Neural crest cell (in vitro differentiated cells): ENCODE results near the gene ZXDC. TPM values are rescaled to one million over a fixed set of nuclear protein-coding genes. Genes with fewer than 3 reads are reported as not detected.

Experiments
- DNase-seq: peaks from one replicate; pipeline ENCODE4 v3.0.0; 2021; ENCODE audit warnings: low read depth, mixed read lengths, low spot score
- H3K27ac Mint-ChIP-seq: one replicate; pipeline ENCODE4 v1.8.0; 2021; ENCODE audit warnings: mild to moderate bottlenecking, mixed read lengths; ENCODE audit not compliant: unreplicated experiment
- H3K27me3 Mint-ChIP-seq: 2 replicates; pipeline ENCODE4 v1.8.0; 2021; ENCODE audit warnings: low read depth, mild to moderate bottlenecking, mixed read lengths
- H3K36me3 Mint-ChIP-seq: 2 replicates; pipeline ENCODE4 v1.8.0; 2021; ENCODE audit warnings: low read depth, mild to moderate bottlenecking, mixed read lengths
- H3K4me1 Mint-ChIP-seq: 2 replicates; pipeline ENCODE4 v1.8.0; 2021; ENCODE audit warnings: mixed read lengths
- H3K4me3 Mint-ChIP-seq: one replicate; pipeline ENCODE4 v1.8.0; 2021; ENCODE audit warnings: mild to moderate bottlenecking, mixed read lengths
- H3K9me3 Mint-ChIP-seq: 2 replicates; pipeline ENCODE4 v1.8.0; 2021; ENCODE audit warnings: mixed read lengths
- CTCF ChIP-seq: fragments of 200-600 bp; sonication (generic); conservative IDR thresholded peaks from 2 replicates; pipeline ENCODE4 v1.5.0; 2021; ENCODE audit warnings: antibody characterized with exemption, mild to moderate bottlenecking
- total RNA-seq: library from RNA; stranded (reverse); gene quantifications from 2 replicates; pipeline ENCODE4 v1.2.1, GENCODE V29; 2021

ZXDC gene
- total RNA-seq, 1 donor from 2014 or later, result 34.3 TPM

- H3K9me3 Mint-ChIP-seq, result no peaks in the 10 kb centered on the region
- H3K36me3 Mint-ChIP-seq, result no peaks in the 10 kb centered on the region
- no peak for DNase-seq
- peaks cover 5% of the 10 kb centered on the region for H3K4me1 Mint-ChIP-seq
- no peaks in the 10 kb centered on the region for H3K27me3 Mint-ChIP-seq
- no peak overlapping the region for H3K4me3 Mint-ChIP-seq
- no peak overlapping the region for H3K27ac Mint-ChIP-seq
- TF ChIP-seq CTCF, result no peak
Observed at GRCh38 chr3:126483321-126483761, 7.7 kb upstream of the ZXDC start.

- H3K4me1 Mint-ChIP-seq, result peaks cover 3% of the 10 kb centered on the region
- H3K4me3 Mint-ChIP-seq, result no peak overlapping the region
- no peaks in the 10 kb centered on the region for H3K27me3 Mint-ChIP-seq
- H3K9me3 Mint-ChIP-seq, result no peaks in the 10 kb centered on the region
- DNase-seq, result no peak
- no peak overlapping the region for H3K27ac Mint-ChIP-seq
- TF ChIP-seq CTCF, result no peak
- H3K36me3 Mint-ChIP-seq, result no peaks in the 10 kb centered on the region
Observed at GRCh38 chr3:126482503-126483255, 7.0 kb upstream of the ZXDC start.

- no peak for TF ChIP-seq CTCF
- DNase-seq, result no peak
- Mint-ChIP-seq H3K27ac (no peak overlapping the region), H3K4me3 (no peak overlapping the region), H3K4me1 (peaks cover 2% of the 10 kb centered on the region), H3K9me3 (no peaks in the 10 kb centered on the region), H3K27me3 (no peaks in the 10 kb centered on the region), H3K36me3 (no peaks in the 10 kb centered on the region)
Observed at GRCh38 chr3:126481808-126482502, 6.3 kb upstream of the ZXDC start.

- Mint-ChIP-seq H3K4me3 (peak overlapping the region; percentile 38), H3K27me3 (peaks cover 3% of the 10 kb centered on the region), H3K36me3 (no peaks in the 10 kb centered on the region), H3K27ac (no peak overlapping the region), H3K9me3 (no peaks in the 10 kb centered on the region), H3K4me1 (peaks cover 8% of the 10 kb centered on the region)
- no peak for DNase-seq
- TF ChIP-seq CTCF, result no peak
Observed at GRCh38 chr3:126480861-126481260, 5.2 kb upstream of the ZXDC start.

GRCh38 chr3:126480206-126480605 is 4.5 kb upstream of the ZXDC start:
- Mint-ChIP-seq H3K27ac (no peak overlapping the region), H3K4me3 (no peak overlapping the region), H3K27me3 (peaks cover 3% of the 10 kb centered on the region), H3K36me3 (no peaks in the 10 kb centered on the region), H3K4me1 (peaks cover 8% of the 10 kb centered on the region), H3K9me3 (no peaks in the 10 kb centered on the region)
- DNase-seq, result no peak
- TF ChIP-seq CTCF, result no peak
